Brain microvascular endothelial cell (primary cell): Measurements from ENCODE around the gene PUS1.

ENCODE experiments used
- DNase-seq: peaks from one replicate; pipeline ENCODE4 v3.0.0-alpha.2; 2020
- H3K27ac ChIP-seq: fragments of 250-450 bp; sonication (Bioruptor Pico); 2 replicates; pipeline ENCODE4 v1.5.1; 2020; ENCODE audit warnings: mild to moderate bottlenecking, moderate library complexity
- H3K27me3 ChIP-seq: fragments of 250-450 bp; sonication (Bioruptor Pico); replicated peaks from 2 replicates; pipeline ENCODE4 v1.5.1; 2020; ENCODE audit warnings: mild to moderate bottlenecking
- H3K36me3 ChIP-seq: fragments of 250-450 bp; sonication (Bioruptor Pico); replicated peaks from 2 replicates; pipeline ENCODE4 v1.5.1; 2020; ENCODE audit warnings: mild to moderate bottlenecking
- H3K4me3 ChIP-seq: 2 replicates; pipeline ENCODE4 v1.5.1; 2011; ENCODE audit warnings: low read depth, mild to moderate bottlenecking, control low read depth, low read length, moderate library complexity
- CTCF ChIP-seq: IDR thresholded peaks from 2 replicates; pipeline ENCODE4 v1.5.1; 2011; ENCODE audit warnings: low read depth, mild to moderate bottlenecking, moderate library complexity, low read length, control low read depth, inconsistent platforms; ENCODE audit errors: missing control alignments
- in situ Hi-C: cut with HindIII; loops from 2 replicates; pipeline ENCODE4 v1.10.0; 2017; ENCODE audit warnings: low sequenced_read_pairs, low pct_ligation_motif_present

Gene PUS1

GRCh38 chr12:131971226-131971625, 42.1 kb downstream of the PUS1 start:
- TF ChIP-seq CTCF = no peak
- in situ Hi-C loops = no loop called here
- H3K27ac ChIP-seq = no peak overlapping the region
- H3K27me3 ChIP-seq = no peaks in the 10 kb centered on the region
- no peak for DNase-seq
- no peaks in the 10 kb centered on the region for H3K36me3 ChIP-seq
- H3K4me3 ChIP-seq = no peak overlapping the region

GRCh38 chr12:131975228-131975627, 46.2 kb downstream of the PUS1 start:
- DNase-seq = no peak
- Histone ChIP-seq H3K27me3 (no peaks in the 10 kb centered on the region), H3K27ac (no peak overlapping the region), H3K36me3 (no peaks in the 10 kb centered on the region), H3K4me3 (no peak overlapping the region)
- no peak for TF ChIP-seq CTCF
- in situ Hi-C loops = no loop called here

GRCh38 chr12:131979606-131980005, 50.5 kb downstream of the PUS1 start:
- Histone ChIP-seq H3K27ac (no peak overlapping the region), H3K4me3 (no peak overlapping the region), H3K36me3 (peaks cover 11% of the 10 kb centered on the region), H3K27me3 (no peaks in the 10 kb centered on the region)
- no peak for TF ChIP-seq CTCF
- DNase-seq = no peak
- in situ Hi-C loops = loop anchor here (10.0 kb wide), 1 partner anchor 95 kb away; no protein-coding TSS in a partner anchor

- DNase-seq = no peak
- peaks cover 12% of the 10 kb centered on the region for H3K36me3 ChIP-seq
- H3K4me3 ChIP-seq = no peak overlapping the region
- no peaks in the 10 kb centered on the region for H3K27me3 ChIP-seq
- in situ Hi-C loops = loop anchor here (10.0 kb wide), 1 partner anchor 95 kb away; no protein-coding TSS in a partner anchor
- no peak overlapping the region for H3K27ac ChIP-seq
- no peak for TF ChIP-seq CTCF
Observed at GRCh38 chr12:131980263-131980662, 51.2 kb downstream of the PUS1 start.

- Histone ChIP-seq H3K36me3 (peaks cover 19% of the 10 kb centered on the region), H3K27ac (no peak overlapping the region), H3K27me3 (no peaks in the 10 kb centered on the region), H3K4me3 (no peak overlapping the region)
- no peak for TF ChIP-seq CTCF
- in situ Hi-C loops = loop anchor here (10.0 kb wide), 1 partner anchor 97 kb away; no protein-coding TSS in a partner anchor
- DNase-seq = no peak
Observed at GRCh38 chr12:131981388-131981787, 52.3 kb downstream of the PUS1 start.

GRCh38 chr12:131982041-131982440, 53.0 kb downstream of the PUS1 start:
- H3K4me3 ChIP-seq = no peak overlapping the region
- H3K36me3 ChIP-seq = peaks cover 24% of the 10 kb centered on the region
- TF ChIP-seq CTCF = no peak
- H3K27ac ChIP-seq = no peak overlapping the region
- in situ Hi-C loops = loop anchor here (10.0 kb wide), 1 partner anchor 97 kb away; no protein-coding TSS in a partner anchor
- H3K27me3 ChIP-seq = no peaks in the 10 kb centered on the region
- DNase-seq = no peak
